Stimulated activated CD8-positive, alpha-beta memory T cell treated with anti-CD3 and anti-CD28 coated beads, Interleukin-4, amount 100 ng/mL, for 4 hours (primary cell): ENCODE measurements around the gene CA10.

Experiments
- DNase-seq, 2 donors: peaks; one replicate each; pipeline ENCODE4 v3.0.0-alpha.2; 2020; ENCODE audit warnings: low read depth in 2 of 2, low spot score in 1 of 2

CA10 gene

GRCh38 chr17:52158450-52159042 lies at the start of gene CA10:
Gene CA10, minus strand, starts transcription at chr17:52158714.
- no peak for DNase-seq

- no peak for DNase-seq
These were observed 49.3 kb upstream of the CA10 start for GRCh38 chr17:52207796-52208195.

DNA sequence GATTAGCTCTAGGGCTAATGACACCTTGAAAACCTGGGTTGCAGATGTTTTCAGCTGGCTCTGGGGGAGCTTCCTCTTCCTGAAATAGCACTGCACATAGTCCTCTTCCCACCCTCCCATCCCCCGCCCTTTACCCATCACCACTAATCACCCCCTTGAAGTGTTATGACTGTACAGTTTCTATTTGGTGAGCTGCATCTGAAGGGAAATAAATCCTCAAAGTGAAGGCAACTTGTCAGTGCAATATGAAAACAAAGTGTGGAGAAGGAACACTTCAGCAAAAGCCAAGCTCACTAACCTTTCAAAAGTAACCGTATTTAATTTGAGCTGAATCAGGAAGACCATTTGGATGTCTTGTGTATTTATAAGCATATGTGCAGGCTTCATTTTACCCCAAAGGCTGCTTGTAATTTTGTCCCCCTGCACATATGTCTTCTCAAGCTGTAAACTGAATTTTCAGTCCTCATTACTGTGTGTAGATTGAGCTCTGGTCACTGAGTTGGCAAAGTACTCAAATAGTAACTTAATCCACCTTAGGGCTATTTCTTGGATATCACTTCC lies 44.1 kb upstream of the CA10 start:
- no peak for DNase-seq

DNA sequence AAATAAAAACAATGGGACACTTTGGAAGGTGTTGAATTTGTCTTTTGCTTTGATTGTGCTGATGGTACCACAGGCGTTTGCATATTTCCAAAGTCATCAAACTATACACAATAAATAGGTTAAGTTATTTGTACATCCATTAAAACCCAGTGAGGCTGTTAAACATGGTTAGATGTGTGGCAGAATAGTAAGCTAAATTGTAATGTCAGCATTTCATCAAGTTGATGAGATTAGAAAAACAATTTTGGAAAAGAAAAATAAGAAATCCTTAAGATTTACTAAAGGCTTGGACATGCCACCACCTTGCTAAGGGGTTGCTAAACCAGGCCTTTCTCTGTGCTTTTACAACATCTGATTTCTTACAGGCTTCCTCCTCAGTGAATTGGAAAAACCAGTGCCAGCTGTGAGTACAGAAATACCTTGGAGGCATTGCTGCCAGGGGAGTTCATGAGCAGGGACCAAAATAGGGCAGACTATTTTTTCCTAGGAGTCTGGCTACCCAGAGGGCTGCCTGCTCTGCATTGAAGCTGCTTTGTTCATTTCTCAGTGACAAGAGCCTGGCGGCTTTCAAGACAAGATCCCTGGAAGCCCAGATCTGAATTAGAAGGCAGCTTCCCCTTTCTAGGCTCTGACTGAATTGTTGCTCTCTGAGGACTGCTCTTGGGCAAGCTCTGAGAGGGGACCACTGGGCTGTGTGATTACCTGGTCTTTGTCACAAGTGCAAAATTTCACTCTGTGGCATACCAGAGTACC lies 43.4 kb upstream of the CA10 start:
- no peak for DNase-seq

- DNase-seq, result no peak
These were observed 33.0 kb upstream of the CA10 start for GRCh38 chr17:52191491-52191890.

- DNase-seq, result no peak
These were observed 23.3 kb upstream of the CA10 start for GRCh38 chr17:52181782-52182181.

DNA sequence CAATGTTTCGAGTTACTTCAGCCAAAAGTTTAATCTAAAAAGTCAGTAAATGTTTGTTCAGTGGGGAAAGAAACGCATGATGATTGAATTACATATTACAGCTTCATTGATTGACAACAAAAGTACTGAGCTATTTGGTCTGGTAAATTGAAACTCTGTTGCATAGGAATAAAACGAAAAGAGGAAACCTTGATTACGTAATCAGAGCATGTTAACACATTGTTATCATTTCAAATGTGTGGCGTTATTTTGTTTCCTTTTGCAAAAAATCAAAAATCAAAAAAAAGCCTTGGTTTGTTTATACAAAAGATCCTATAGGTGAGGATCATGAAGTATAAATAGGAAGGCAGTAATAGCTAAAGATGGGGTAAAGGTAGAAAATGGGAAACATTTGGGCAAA lies 19.5 kb upstream of the CA10 start:
- DNase-seq, result no peak

GRCh38 chr17:52170963-52171572 lies 12.6 kb upstream of the CA10 start:
- no peak for DNase-seq

DNA sequence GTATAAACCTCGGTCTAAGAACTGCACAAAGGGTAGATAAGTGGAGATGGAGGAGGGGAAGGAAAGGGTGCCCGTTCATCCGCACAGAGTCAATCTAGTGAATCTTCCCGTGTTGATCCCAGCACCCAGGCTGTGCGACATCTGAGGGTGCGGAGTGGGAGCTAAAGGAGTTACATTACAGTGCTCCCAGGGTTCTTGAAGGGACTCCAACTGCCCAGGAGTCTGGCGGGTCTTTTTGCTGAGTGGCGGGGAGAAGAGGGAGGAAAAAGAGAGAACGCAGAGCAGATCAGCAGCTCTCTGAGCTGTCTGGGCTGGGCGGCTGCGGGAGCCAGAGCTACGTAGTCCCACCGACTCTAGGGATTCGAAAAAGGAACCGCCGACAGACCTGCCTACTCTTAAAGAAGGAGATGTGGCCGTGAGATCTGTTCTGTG lies 1.6 kb upstream of the CA10 start:
- DNase-seq, result no peak

DNA sequence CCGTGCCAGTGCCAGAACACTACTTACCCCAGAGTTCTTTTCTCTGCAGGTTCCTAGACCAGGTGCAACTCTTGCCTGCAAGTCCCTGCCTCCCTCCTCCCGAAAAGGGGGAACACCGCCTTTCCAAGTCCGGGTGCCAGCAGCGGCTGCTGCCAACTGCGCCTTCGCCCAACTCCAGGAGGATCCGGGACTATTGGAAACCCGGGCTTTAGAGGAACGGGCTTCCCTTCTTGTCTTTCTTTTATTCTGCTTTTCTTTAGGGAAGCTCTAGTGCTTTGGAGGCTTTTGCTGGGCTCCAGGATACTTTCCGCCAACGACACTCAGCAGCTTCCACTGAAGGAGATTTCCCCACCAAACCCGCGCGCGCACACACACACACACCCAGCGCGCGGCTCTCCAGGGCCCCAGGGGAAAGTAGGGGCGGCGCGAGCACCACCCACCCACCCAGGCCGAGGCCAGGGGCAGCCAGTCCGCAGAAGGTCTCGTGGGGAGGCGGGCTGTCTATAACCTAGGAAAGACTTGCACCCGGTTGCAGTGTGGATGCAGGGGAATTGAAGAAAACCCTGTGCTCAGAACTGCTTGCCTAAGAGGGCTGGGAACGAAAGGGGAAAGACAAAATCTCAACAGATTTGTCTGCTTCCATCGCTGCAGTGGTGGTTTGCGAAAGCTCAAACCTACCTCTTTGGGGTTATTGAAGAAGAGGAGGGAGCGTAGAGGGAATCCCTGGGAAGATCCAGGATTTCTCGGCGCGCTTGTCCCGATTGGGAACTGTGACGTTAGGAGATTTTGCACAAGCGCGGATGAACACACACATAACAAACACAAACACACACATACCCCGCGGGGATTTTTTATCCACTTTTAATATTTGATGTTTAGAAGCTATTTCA lies 977 bp upstream of the CA10 start:
- no peak for DNase-seq

DNA sequence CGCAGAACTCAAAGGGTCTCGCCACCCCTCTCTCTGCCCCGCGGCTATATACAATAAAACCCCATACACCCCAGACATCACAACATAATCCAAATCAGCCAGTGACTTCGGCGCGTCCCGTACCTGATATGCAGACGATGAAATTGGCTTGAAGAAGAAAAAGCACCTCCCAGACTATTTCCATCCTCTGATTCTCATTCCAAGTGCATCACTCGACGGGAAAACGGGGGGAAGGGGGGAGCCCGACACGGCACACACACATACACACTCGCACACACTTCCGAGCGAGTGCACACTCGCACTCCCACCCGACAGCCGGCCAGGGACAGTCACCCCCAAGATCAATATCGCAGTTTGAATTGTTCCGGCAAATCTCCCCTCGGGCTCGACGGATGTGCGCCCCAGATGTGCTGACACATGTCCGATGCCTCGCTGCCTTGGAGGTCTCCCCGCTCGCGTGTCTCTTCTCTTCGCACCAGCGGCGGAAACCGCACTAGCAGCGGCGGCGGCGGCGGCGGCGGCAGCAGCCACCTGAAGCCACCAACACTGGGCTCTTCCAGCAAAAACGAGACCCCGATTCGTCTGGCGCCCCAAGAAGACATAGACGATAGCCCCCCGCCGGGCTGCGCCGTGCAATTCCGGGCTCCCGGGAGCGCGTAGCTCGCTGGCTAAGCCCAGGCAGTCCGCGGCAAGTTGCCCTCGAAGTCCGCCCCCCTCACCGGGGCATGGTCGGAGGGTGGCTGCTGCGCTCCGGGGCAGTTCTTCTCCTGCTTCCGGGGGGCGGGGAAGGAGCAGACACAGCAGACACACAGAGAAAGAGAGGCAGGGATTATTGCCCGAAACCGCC lies 688 bp downstream of the CA10 start:
- DNase-seq, result no peak

GRCh38 chr17:52156576-52157570 lies 1.6 kb downstream of the CA10 start:
- no peak for DNase-seq

DNA sequence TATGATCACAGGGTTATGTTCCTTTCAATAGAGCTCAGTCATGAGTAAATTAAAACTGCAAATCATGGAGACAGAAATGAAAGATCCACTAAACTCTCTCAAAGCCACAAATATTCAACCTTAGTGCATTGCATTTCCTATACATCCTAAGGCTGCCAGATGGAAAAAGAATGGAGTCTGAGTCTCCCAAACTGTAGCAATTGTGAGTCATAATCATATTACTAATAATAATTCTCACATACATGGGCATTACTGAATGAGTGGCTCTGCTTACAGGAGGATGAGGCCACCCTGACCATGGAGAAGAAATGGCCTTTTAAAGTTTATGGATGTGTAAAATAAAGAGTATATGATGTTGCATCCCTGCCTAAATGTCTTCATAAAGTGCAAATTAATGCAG lies 3.2 kb downstream of the CA10 start:
- no peak for DNase-seq

DNA sequence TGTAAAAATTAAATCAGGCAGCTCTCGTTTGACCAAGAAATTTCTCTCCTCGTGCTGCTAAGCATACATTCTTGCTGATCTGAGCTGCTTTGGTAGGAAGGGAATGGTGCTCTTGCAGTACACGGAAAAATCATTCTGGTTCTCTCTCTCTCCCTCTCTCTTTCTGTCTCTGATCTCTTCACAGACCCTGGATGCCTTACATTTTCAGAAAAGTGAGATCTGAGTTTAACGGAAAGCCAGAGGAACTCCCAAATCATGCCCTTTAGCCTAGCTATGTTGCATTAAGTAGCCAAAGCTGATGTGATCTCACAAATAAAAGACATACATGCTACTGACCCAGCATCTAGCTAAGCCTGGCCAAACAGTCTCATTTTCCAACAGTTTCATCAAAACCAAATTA lies 4.0 kb downstream of the CA10 start:
- DNase-seq, result no peak

DNA sequence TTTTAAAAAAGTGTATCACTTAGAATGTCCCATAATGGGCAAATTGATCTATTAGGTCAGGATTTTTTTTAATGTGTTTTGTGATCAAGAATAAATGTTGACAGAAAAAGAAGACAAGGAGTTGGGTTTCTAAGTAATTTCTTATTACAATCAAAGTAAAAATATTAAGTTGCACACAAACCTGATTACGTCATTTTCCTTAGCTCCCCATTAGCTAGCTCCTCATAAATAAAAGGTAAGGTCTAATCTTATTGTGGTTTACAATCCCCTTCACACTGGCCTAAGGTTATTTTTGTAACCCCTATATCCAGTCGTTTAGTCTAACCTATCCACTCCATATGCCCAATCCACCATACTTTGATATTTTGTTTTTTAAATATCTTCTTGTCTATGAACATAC lies 7.6 kb downstream of the CA10 start:
- no peak for DNase-seq

DNA sequence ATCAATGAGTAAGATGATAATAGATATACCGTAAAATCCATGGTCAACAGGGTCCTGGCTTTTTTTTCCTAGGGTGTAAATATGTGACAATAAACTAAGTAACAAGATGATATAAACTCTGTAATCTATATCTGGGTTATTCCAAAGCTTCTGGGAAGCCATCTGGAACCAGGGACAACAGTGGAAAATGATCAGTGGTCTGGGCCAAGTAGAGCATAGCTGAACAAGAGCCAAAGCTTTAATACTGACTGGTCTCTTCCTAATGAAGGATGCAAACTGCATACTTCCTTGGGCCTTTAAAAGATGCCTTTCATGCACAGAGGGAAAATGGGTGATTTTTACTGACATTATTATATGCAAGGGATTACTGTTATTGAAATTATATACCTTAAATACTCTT lies 8.9 kb downstream of the CA10 start:
- no peak for DNase-seq

DNA sequence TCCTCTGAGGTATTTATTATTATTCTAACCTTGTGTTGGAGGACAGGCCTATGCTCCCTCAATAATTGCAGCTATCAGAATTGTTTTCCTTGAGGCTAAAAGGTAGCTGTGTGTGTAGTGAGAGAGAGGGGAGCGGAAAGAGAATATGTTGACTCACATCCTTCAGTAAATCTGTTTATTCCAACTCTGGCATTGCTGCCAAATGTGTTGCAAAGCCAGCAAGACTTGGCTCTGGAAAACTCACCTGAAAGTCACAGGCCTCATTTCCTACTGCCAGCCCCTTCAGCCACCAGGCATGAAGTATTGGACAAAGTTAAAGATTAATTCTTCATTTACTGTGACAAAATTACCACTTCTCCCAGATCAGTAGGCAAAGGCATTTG lies 9.6 kb downstream of the CA10 start:
- DNase-seq, result no peak

- DNase-seq, result no peak
These were observed 10.1 kb downstream of the CA10 start for GRCh38 chr17:52148288-52148968.

GRCh38 chr17:52147872-52148271 lies 10.6 kb downstream of the CA10 start:
- no peak for DNase-seq
